Left lung (tissue), 10 donors: ENCODE data around the gene KRTAP10-12. TPM values are rescaled to one million over a fixed set of nuclear protein-coding genes. Genes with fewer than 3 reads are reported as not detected.

Source experiments
- ATAC-seq: fragments of 200-7000 bp; cut with Tn5 transposase; one replicate; pipeline ENCODE4 v1.9.1; 2020; ENCODE audit warnings: moderate library complexity
- DNase-seq, 4 donors: peaks; one replicate each; pipeline ENCODE4 v3.0.0-alpha.2; 2013 to 2020
- H3K27ac ChIP-seq, 2 donors: fragments of 200-600 bp; sonication (generic) in 1 of 2; one replicate each; pipeline versions ENCODE4 v1.5.0 to v1.8.0; 2020 to 2021
- H3K27me3 ChIP-seq, 2 donors: fragments of 200-600 bp; sonication (generic) in 1 of 2; one replicate each; pipeline versions ENCODE4 v1.5.0 to v1.8.0; 2020 to 2021
- H3K36me3 ChIP-seq, 2 donors: fragments of 200-600 bp; sonication (generic) in 1 of 2; one replicate each; pipeline versions ENCODE4 v1.5.0 to v1.8.0; 2020 to 2021
- H3K4me1 ChIP-seq, 2 donors: fragments of 200-600 bp; one replicate each; pipeline ENCODE4 v1.8.0; 2021
- H3K4me3 ChIP-seq, 2 donors: fragments of 200-600 bp; sonication (generic) in 1 of 2; one replicate each; pipeline versions ENCODE4 v1.5.0 to v1.8.0; 2020 to 2021; ENCODE audit warnings: mild to moderate bottlenecking in 1 of 2
- H3K9me3 ChIP-seq, 2 donors: fragments of 200-600 bp; sonication (generic) in 1 of 2; one replicate each; pipeline versions ENCODE4 v1.5.0 to v1.8.0; 2020 to 2021
- intact Hi-C, 2 donors: fragments of 100-400 bp; cut with DNase I; formaldehyde crosslinking; loops; one replicate each; pipeline versions ENCODE4 v1.11.2 to v1.14.2; 2022
- polyA plus RNA-seq, 6 donors: library from polyadenylated mRNA; unstranded; fragments of 120-200 nt; gene quantifications; one replicate each; pipeline ENCODE4 v1.2.1, GENCODE V29; 2013; ENCODE audit not compliant: insufficient read length in 6 of 6
- total RNA-seq, 2 donors: library from RNA; stranded (reverse); fragmentation: NEBNext Ultra II Directional; extraction: Animal tissue kit (Norgen Biotek cat#: 25700); gene quantifications; one replicate each; pipeline ENCODE4 v1.2.1, GENCODE V29; 2021
- TF ChIP-seq, protein P1 (sequence below), 2 donors: fragments of 200-600 bp; sonication (generic) in 1 of 2; IDR thresholded peaks; one replicate each; pipeline versions ENCODE4 v1.5.0 to v1.8.0; 2021; ENCODE audit warnings: antibody characterized with exemption in 2 of 2
- donor health status: DM: no; HTN: yes; CAD: no.
- donor health status: DM: no; HTN: no; CAD: no.

Gene KRTAP10-12
- total and polyA plus RNA-seq, 8 donors = not detected

DNA sequence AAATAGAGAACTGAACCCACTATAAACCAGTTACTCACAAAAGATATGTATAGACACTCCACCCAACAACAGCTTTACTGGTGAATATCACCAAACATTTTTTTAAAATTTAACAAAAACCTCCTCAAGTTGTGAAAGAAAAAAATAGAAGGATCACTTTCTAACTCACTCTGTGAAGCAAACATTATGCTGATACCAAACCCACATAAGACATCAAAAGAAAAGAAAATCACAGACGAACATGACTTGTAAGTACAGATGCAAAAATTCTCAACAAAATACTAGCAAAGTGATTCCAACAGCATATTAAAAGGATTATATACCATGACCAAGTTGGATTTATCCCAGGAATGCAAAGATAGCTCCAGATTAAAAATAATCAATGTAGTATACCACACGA lies 5.3 kb upstream of the KRTAP10-12 start:
- H3K4me3 ChIP-seq = no peak overlapping the region
- TF ChIP-seq, protein P1, sequence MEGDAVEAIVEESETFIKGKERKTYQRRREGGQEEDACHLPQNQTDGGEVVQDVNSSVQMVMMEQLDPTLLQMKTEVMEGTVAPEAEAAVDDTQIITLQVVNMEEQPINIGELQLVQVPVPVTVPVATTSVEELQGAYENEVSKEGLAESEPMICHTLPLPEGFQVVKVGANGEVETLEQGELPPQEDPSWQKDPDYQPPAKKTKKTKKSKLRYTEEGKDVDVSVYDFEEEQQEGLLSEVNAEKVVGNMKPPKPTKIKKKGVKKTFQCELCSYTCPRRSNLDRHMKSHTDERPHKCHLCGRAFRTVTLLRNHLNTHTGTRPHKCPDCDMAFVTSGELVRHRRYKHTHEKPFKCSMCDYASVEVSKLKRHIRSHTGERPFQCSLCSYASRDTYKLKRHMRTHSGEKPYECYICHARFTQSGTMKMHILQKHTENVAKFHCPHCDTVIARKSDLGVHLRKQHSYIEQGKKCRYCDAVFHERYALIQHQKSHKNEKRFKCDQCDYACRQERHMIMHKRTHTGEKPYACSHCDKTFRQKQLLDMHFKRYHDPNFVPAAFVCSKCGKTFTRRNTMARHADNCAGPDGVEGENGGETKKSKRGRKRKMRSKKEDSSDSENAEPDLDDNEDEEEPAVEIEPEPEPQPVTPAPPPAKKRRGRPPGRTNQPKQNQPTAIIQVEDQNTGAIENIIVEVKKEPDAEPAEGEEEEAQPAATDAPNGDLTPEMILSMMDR (IDR thresholded peaks at IDR 0.05) = no peak
- DNase-seq = no peak
- no peaks in the 10 kb centered on the region for H3K4me1 ChIP-seq
- no peak overlapping the region for H3K27ac ChIP-seq
- intact Hi-C loops = no loop called here
- ATAC-seq = no peak
- peaks cover 0 to 39% of the 10 kb centered on the region in 2 donors for H3K27me3 ChIP-seq
- peaks cover 0 to 27% of the 10 kb centered on the region in 2 donors for H3K9me3 ChIP-seq
- H3K36me3 ChIP-seq = no peaks in the 10 kb centered on the region

DNA sequence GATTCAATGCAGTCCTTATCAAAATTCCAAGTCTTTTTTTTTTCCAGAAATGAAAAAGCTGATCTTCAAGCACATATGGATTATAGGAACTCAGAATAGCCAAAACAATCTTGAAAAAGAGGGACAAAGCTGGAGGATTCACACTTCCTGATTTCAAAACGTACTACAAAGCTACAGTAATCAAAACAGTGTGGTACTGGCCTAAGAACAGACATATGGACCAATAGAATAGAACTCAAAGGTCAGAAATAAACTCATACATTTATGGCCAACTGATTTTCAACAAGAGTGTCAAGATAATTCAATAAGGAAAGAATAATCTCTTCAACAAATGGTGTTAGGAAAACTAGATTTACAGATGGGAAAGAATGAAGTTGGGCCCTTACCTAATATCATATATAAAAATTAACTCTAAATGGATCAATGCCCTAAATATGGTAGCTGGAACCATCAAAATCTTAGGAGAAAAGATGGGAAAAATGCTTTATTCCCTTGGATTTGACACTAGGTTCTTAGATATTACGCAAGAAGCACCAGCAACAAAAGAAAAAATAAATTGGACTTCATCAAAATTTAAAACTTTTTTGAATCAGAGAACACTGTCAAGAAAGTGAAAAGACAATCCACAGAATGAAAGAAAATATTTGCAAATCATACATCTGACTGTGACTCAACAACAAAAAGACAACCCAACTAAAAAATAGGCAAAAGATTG lies 4.0 kb upstream of the KRTAP10-12 start:
- peaks cover 0 to 27% of the 10 kb centered on the region in 2 donors for H3K9me3 ChIP-seq
- ATAC-seq (no peak), DNase-seq (no peak)
- intact Hi-C loops = no loop called here
- H3K27ac ChIP-seq = no peak overlapping the region
- no peaks in the 10 kb centered on the region for H3K4me1 ChIP-seq
- TF ChIP-seq, protein P1 (IDR thresholded peaks at IDR 0.05) = no peak
- no peaks in the 10 kb centered on the region for H3K36me3 ChIP-seq
- peaks cover 3 to 39% of the 10 kb centered on the region in 2 donors for H3K27me3 ChIP-seq
- H3K4me3 ChIP-seq = no peak overlapping the region

DNA sequence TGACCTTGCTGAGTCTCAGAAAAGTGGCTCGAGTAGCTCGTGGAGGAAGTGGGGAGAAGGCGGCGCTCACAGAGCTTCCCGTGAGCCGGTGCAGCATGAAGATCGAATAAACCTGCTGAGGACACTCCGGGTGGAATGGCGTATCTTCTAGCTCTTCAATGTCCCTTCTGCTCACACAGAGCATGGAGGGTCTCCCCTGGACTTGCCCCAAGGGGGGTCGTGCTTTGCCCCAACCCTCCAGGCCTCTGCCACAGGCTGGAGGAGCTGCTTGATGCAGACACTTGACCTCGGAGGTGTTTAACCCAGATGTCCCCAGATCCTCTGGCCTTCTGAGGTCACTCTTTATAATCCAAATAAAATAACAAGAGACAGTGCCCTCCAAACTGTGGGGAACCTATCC lies 2.2 kb upstream of the KRTAP10-12 start:
- Histone ChIP-seq H3K4me3 (no peak overlapping the region), H3K4me1 (no peaks in the 10 kb centered on the region), H3K36me3 (no peaks in the 10 kb centered on the region), H3K9me3 (peaks cover 0 to 27% of the 10 kb centered on the region in 2 donors), H3K27ac (no peak overlapping the region), H3K27me3 (peaks cover 6 to 46% of the 10 kb centered on the region in 2 donors)
- intact Hi-C loops = no loop called here
- TF ChIP-seq, protein P1 (IDR thresholded peaks at IDR 0.05) = no peak
- DNase-seq = no peak
- no peak for ATAC-seq

DNA sequence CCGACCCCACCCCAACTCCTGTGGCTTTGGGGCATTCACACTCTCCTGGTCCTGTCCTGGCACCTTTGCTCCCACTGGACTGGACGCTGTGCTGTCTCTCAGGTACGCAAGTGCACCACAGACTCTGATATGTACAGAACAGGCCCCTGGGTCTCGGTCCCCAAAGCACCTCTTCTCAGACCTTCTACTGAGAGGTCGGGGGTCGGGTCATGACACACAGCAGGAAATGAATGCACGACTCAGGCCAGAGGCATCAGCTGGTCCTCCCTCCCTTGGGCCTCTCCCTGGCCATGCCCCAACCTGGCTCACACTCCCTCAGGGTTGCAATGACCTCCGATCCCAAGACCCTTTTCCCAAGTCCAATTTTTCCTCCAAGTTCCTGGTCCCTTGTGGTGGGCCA lies 1.8 kb upstream of the KRTAP10-12 start:
- peaks cover 0 to 27% of the 10 kb centered on the region in 2 donors for H3K9me3 ChIP-seq
- no peak overlapping the region for H3K4me3 ChIP-seq
- ATAC-seq (no peak), DNase-seq (no peak)
- no peaks in the 10 kb centered on the region for H3K36me3 ChIP-seq
- no peak overlapping the region for H3K27ac ChIP-seq
- TF ChIP-seq, protein P1 (IDR thresholded peaks at IDR 0.05) = no peak
- intact Hi-C loops = no loop called here
- peaks cover 6 to 51% of the 10 kb centered on the region in 2 donors for H3K27me3 ChIP-seq
- H3K4me1 ChIP-seq = no peaks in the 10 kb centered on the region

DNA sequence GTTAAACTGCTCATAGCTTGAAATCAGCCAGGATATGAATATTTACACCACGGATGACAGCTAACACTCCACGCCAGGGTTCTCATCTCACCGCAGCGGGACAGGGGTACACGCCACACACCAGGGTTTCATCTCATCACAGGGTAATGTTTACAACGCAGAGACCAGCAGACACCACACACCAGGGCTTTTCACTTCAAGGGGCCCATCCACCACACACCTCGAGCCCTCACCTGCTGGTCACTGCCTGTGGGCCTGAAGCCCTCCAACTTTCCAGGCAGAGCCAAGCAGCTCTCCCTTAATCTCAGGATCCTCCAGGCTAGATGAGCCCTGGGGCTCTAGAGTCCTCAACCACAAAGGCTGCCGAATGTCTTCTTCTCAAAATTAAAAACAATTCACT lies 1.3 kb upstream of the KRTAP10-12 start:
- intact Hi-C loops = no loop called here
- no peaks in the 10 kb centered on the region for H3K36me3 ChIP-seq
- TF ChIP-seq, protein P1 (IDR thresholded peaks at IDR 0.05) = no peak
- H3K27ac ChIP-seq = no peak overlapping the region
- ATAC-seq (no peak), DNase-seq (no peak)
- H3K4me3 ChIP-seq = no peak overlapping the region
- H3K4me1 ChIP-seq = no peaks in the 10 kb centered on the region
- peaks cover 6 to 55% of the 10 kb centered on the region in 2 donors for H3K27me3 ChIP-seq
- H3K9me3 ChIP-seq = peaks cover 0 to 27% of the 10 kb centered on the region in 2 donors
